Peyer's patch (tissue), 4 donors: ENCODE measurements around the gene MMP21. TPM values are rescaled to one million over a fixed set of nuclear protein-coding genes. Genes with fewer than 3 reads are reported as not detected.

Source experiments
- DNase-seq, 3 donors: peaks; one replicate each; pipeline ENCODE4 v3.0.0-alpha.2; 2017 to 2019
- H3K27ac ChIP-seq, 4 donors: fragments of 200-600 bp; sonication (generic); one replicate each; pipeline ENCODE4 v1.5.1; 2016 to 2019
- H3K27me3 ChIP-seq, 2 donors: fragments of 200-600 bp; sonication (generic); one replicate each; pipeline ENCODE4 v1.5.1; 2019
- H3K36me3 ChIP-seq, 3 donors: fragments of 200-600 bp; sonication (generic); one replicate each; pipeline ENCODE4 v1.5.1; 2016 to 2019
- H3K4me1 ChIP-seq, 4 donors: fragments of 200-600 bp; sonication (generic); one replicate each; pipeline ENCODE4 v1.5.1; 2016 to 2019
- H3K4me3 ChIP-seq, 4 donors: fragments of 200-600 bp; sonication (generic); 1 replicate in 3 of 4; 2 replicates in 1 of 4; pipeline ENCODE4 v1.5.1; 2016 to 2019; ENCODE audit warnings: mild to moderate bottlenecking in 1 of 4
- H3K9me3 ChIP-seq, 4 donors: fragments of 200-600 bp; sonication (generic); one replicate each; pipeline ENCODE4 v1.5.1; 2016 to 2019; ENCODE audit warnings: mild to moderate bottlenecking in 1 of 4
- CTCF ChIP-seq, 6 experiments: fragments of 450-650 bp in 4 of 6; fragments of 200-600 bp in 2 of 6; sonication (generic) in 1 of 6; IDR thresholded peaks; one replicate each; pipeline ENCODE4 v1.5.1; 2017 to 2019; ENCODE audit warnings: antibody characterized with exemption in 6 of 6, mild to moderate bottlenecking in 3 of 6, moderate library complexity in 1 of 6
- POLR2A ChIP-seq, 2 donors: fragments of 450-650 bp; IDR thresholded peaks; one replicate each; pipeline ENCODE4 v1.5.1; 2017; ENCODE audit warnings: antibody characterized with exemption in 2 of 2, mild to moderate bottlenecking in 2 of 2, moderate library complexity in 2 of 2
- total RNA-seq, 4 donors: library from RNA; depleted of rRNA; stranded (reverse); fragments of >200 nt; gene quantifications; one replicate each; pipeline ENCODE4 v1.1.0, GENCODE V29; 2016

The MMP21 gene
- total RNA-seq, 4 donors from 2014 or later: 1.2 to 2.5 TPM; not detected in 2

- DNase-seq: no peak
- Histone ChIP-seq H3K4me3 (no peak overlapping the region), H3K36me3 (peaks cover 0 to 32% (median 0%) of the 10 kb centered on the region in 3 donors), H3K27me3 (no peaks in the 10 kb centered on the region), H3K4me1 (peaks cover 0 to 10% (median 3%) of the 10 kb centered on the region in 4 donors), H3K27ac (no peak overlapping the region), H3K9me3 (no peaks in the 10 kb centered on the region)
- no peak for TF ChIP-seq CTCF (IDR thresholded peaks at IDR 0.05)
- TF ChIP-seq POLR2A (IDR thresholded peaks at IDR 0.05): no peak
Observed at GRCh38 chr10:125817337-125817946, 41.8 kb upstream of the MMP21 start.

- Histone ChIP-seq H3K4me3 (no peak overlapping the region), H3K27ac (no peak overlapping the region), H3K9me3 (no peaks in the 10 kb centered on the region), H3K36me3 (peaks cover 0 to 32% (median 0%) of the 10 kb centered on the region in 3 donors), H3K27me3 (no peaks in the 10 kb centered on the region), H3K4me1 (peaks cover 0 to under 1% (median 0%) of the 10 kb centered on the region in 4 donors)
- TF ChIP-seq CTCF (IDR thresholded peaks at IDR 0.05): no peak
- TF ChIP-seq POLR2A (IDR thresholded peaks at IDR 0.05): no peak
- no peak for DNase-seq
Observed at GRCh38 chr10:125816548-125816947, 40.9 kb upstream of the MMP21 start.

- no peaks in the 10 kb centered on the region for H3K4me1 ChIP-seq
- H3K36me3 ChIP-seq: peaks cover 0 to 35% (median 0%) of the 10 kb centered on the region in 3 donors
- no peak for DNase-seq
- H3K27me3 ChIP-seq: no peaks in the 10 kb centered on the region
- H3K4me3 ChIP-seq: no peak overlapping the region
- TF ChIP-seq CTCF (IDR thresholded peaks at IDR 0.05): no peak
- TF ChIP-seq POLR2A (IDR thresholded peaks at IDR 0.05): no peak
- no peaks in the 10 kb centered on the region for H3K9me3 ChIP-seq
- H3K27ac ChIP-seq: no peak overlapping the region
Observed at GRCh38 chr10:125815764-125816163, 40.1 kb upstream of the MMP21 start.

- no peaks in the 10 kb centered on the region for H3K9me3 ChIP-seq
- no peaks in the 10 kb centered on the region for H3K4me1 ChIP-seq
- no peak overlapping the region for H3K27ac ChIP-seq
- H3K27me3 ChIP-seq: no peaks in the 10 kb centered on the region
- H3K36me3 ChIP-seq: peaks cover 0 to 51% (median 0%) of the 10 kb centered on the region in 3 donors
- TF ChIP-seq POLR2A (IDR thresholded peaks at IDR 0.05) (no peak), CTCF (IDR thresholded peaks at IDR 0.05) (no peak)
- DNase-seq: no peak
- H3K4me3 ChIP-seq: no peak overlapping the region
Observed at GRCh38 chr10:125812128-125812750, 36.6 kb upstream of the MMP21 start.

GRCh38 chr10:125811251-125811650, 35.6 kb upstream of the MMP21 start:
- no peak overlapping the region for H3K27ac ChIP-seq
- no peaks in the 10 kb centered on the region for H3K9me3 ChIP-seq
- H3K27me3 ChIP-seq: no peaks in the 10 kb centered on the region
- peaks cover 0 to 60% (median 0%) of the 10 kb centered on the region in 3 donors for H3K36me3 ChIP-seq
- no peak overlapping the region for H3K4me3 ChIP-seq
- TF ChIP-seq CTCF (IDR thresholded peaks at IDR 0.05): no peak
- no peak for TF ChIP-seq POLR2A (IDR thresholded peaks at IDR 0.05)
- no peaks in the 10 kb centered on the region for H3K4me1 ChIP-seq
- no peak for DNase-seq
